Activated CD4-positive, alpha-beta memory T cell treated with anti-CD3 and anti-CD28 coated beads for 36 hours (primary cell): ENCODE results near the gene CACNA1C. TPM values are rescaled to one million over a fixed set of nuclear protein-coding genes. Genes with fewer than 3 reads are reported as not detected.

Experiments
- CTCF ChIA-PET: fragments of 350-600 bp; sonication (Branson Sonifier 250); formaldehyde crosslinking; loops from one replicate; lab custom pipeline; 2021; ENCODE audit warnings: antibody characterized with exemption, inconsistent platforms; lab: Charles Lee
- POLR2A ChIA-PET: fragments of 350-600 bp; sonication (Branson Sonifier 250); formaldehyde crosslinking; loops from one replicate; lab custom pipeline; 2021; ENCODE audit warnings: antibody characterized with exemption; lab: Charles Lee
- DNase-seq: peaks from one replicate; pipeline ENCODE4 v3.0.0-alpha.2; 2020
- H3K27ac Mint-ChIP-seq: one replicate; pipeline ENCODE4 v1.8.0; 2021; ENCODE audit warnings: mixed read lengths
- H3K27me3 Mint-ChIP-seq: one replicate; pipeline ENCODE4 v1.8.0; 2021; ENCODE audit warnings: mixed read lengths
- H3K36me3 Mint-ChIP-seq: one replicate; pipeline ENCODE4 v1.8.0; 2021; ENCODE audit warnings: mixed read lengths
- H3K4me1 Mint-ChIP-seq: one replicate; pipeline ENCODE4 v1.8.0; 2021; ENCODE audit warnings: low read depth, mixed read lengths
- H3K4me3 Mint-ChIP-seq: one replicate; pipeline ENCODE4 v1.8.0; 2021; ENCODE audit warnings: mild to moderate bottlenecking, mixed read lengths
- H3K9me3 Mint-ChIP-seq: one replicate; pipeline ENCODE4 v1.8.0; 2021; ENCODE audit warnings: mixed read lengths
- intact Hi-C: fragments of 100-400 bp; cut with micrococcal nuclease; formaldehyde crosslinking; loops from one replicate; pipeline ENCODE4 v1.15.1; 2023
- total RNA-seq, 2 experiments: library from RNA; stranded (reverse); gene quantifications; one replicate each; pipeline ENCODE4 v1.2.3, GENCODE V29; 2021

The CACNA1C gene
- total RNA-seq, 2 experiments from 2014 or later = 0.07 to 0.12 TPM

- POLR2A ChIA-PET = interaction anchor here (0.6 kb wide), 1 partner anchor 505 kb away, joined by 3 read pairs; no protein-coding TSS in a partner anchor
Measured at GRCh38 chr12:2284321-2284813, 231.6 kb downstream of the CACNA1C start.

GRCh38 chr12:2284857-2285256 is 232.1 kb downstream of the CACNA1C start:
- H3K9me3 Mint-ChIP-seq = peaks cover 4% of the 10 kb centered on the region
- H3K4me1 Mint-ChIP-seq = no peaks in the 10 kb centered on the region
- H3K27ac Mint-ChIP-seq = no peak overlapping the region
- intact Hi-C loops = no loop called here
- CTCF ChIA-PET = interaction anchor here (1.0 kb wide), 2 partner anchors 8 to 25 kb away, joined by 3 read pairs; no protein-coding TSS in a partner anchor
- POLR2A ChIA-PET = no interaction called here
- DNase-seq = peak; percentile 45
- H3K36me3 Mint-ChIP-seq = no peaks in the 10 kb centered on the region
- H3K27me3 Mint-ChIP-seq = peaks cover 14% of the 10 kb centered on the region
- no peak overlapping the region for H3K4me3 Mint-ChIP-seq

More at GRCh38 chr12:2284321-2284813, 231.6 kb downstream of the CACNA1C start:
- no peak for DNase-seq
- Mint-ChIP-seq H3K27me3 (peaks cover 11% of the 10 kb centered on the region), H3K4me3 (no peak overlapping the region), H3K4me1 (no peaks in the 10 kb centered on the region), H3K9me3 (peaks cover 6% of the 10 kb centered on the region), H3K36me3 (no peaks in the 10 kb centered on the region), H3K27ac (no peak overlapping the region)
- intact Hi-C loops = no loop called here
- CTCF ChIA-PET = interaction anchor here (0.6 to 1.1 kb wide), 5 partner anchors 8 to 1290 kb away, joined by 3 to 4 read pairs (median 3); no protein-coding TSS in a partner anchor

DNA sequence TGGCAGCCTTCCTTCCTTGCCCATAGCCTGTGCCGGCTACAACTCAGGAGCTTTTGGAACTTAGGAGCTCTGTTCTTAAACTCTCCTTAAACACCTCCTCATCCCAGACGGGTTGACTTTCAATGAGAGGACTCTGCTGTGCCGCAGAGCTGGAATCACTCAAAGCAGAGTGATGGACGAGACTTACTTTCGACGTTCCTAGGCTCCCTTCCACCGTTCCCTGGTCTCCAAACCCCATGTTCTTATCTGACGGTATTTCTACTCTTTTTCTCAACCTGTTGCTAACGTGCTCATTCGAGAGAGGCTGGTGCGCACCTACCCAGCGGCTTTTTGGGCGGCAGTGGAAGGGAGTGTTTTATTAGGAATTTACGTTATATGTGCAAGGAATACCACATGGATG is 232.7 kb downstream of the CACNA1C start:
- H3K27me3 Mint-ChIP-seq = peaks cover 16% of the 10 kb centered on the region
- POLR2A ChIA-PET = no interaction called here
- no peaks in the 10 kb centered on the region for H3K36me3 Mint-ChIP-seq
- no peaks in the 10 kb centered on the region for H3K4me1 Mint-ChIP-seq
- H3K9me3 Mint-ChIP-seq = peaks cover 3% of the 10 kb centered on the region
- CTCF ChIA-PET = interaction anchor here (1.0 kb wide), 1 partner anchor 24 kb away, joined by 3 read pairs; no protein-coding TSS in a partner anchor
- no peak for DNase-seq
- H3K27ac Mint-ChIP-seq = no peak overlapping the region
- intact Hi-C loops = no loop called here
- no peak overlapping the region for H3K4me3 Mint-ChIP-seq

DNA sequence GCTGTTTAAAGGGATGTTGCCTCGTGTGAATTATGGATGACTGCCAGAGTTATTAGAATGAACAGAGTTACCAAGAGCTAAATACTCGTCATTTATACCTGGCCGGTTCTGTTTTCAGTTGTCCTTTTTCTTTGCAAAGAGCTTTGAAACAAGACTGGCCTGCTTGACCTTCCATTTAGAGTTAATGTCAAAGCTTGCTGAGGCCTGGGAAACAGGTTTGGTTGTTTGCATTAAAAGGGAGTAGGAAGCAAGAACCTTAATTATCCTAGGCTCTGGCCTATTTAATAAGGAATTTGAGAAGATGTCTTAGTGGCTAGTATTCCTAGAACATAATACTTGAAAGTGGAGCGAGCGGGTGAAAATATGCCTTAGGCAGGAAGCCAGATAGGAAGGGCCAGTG is 233.3 kb downstream of the CACNA1C start:
- peaks cover 1% of the 10 kb centered on the region for H3K9me3 Mint-ChIP-seq
- no peak overlapping the region for H3K27ac Mint-ChIP-seq
- no peak overlapping the region for H3K4me3 Mint-ChIP-seq
- POLR2A ChIA-PET = no interaction called here
- intact Hi-C loops = no loop called here
- no peaks in the 10 kb centered on the region for H3K4me1 Mint-ChIP-seq
- peaks cover 16% of the 10 kb centered on the region for H3K27me3 Mint-ChIP-seq
- no peaks in the 10 kb centered on the region for H3K36me3 Mint-ChIP-seq
- no peak for DNase-seq
- CTCF ChIA-PET = no interaction called here

DNA sequence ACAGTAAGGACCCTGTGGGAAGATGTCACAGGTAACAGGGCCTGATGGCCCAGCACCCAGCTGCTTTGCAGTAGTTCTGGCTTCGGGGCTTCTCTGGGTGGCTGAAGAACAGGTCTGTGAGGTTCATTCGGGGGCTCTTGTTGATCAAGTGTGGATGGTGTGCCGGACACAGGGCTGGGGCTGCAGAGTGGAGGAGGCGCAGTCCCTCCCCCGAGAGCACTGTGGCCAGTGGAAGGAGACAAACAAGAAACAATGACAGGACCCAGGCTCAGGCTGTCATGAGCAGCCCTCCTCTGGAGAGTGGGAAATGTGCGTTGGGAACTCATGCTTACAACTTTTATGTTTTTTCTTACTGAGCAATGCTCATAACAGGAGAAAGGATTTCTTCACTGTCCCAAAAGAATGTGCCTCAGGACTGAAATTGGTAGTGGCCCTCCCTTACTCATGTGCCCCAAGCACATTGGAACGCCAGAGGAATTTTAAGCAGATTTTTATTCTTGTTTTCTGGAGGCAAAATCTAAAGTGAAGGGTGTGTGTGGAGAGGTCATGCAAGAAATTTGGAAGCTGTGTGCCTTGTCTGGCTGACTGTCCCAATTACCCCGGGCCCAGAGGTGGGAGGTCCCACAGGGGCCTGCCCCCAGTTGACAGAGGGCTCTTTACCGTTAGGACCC is 233.8 kb downstream of the CACNA1C start:
- no peak for DNase-seq
- Mint-ChIP-seq H3K27ac (no peak overlapping the region), H3K4me1 (no peaks in the 10 kb centered on the region), H3K36me3 (no peaks in the 10 kb centered on the region), H3K27me3 (peaks cover 16% of the 10 kb centered on the region), H3K4me3 (no peak overlapping the region), H3K9me3 (no peaks in the 10 kb centered on the region)
- ChIA-PET POLR2A (no interaction called here), CTCF (no interaction called here)
- intact Hi-C loops = no loop called here

- H3K4me1 Mint-ChIP-seq = no peaks in the 10 kb centered on the region
- H3K4me3 Mint-ChIP-seq = no peak overlapping the region
- no peaks in the 10 kb centered on the region for H3K36me3 Mint-ChIP-seq
- H3K9me3 Mint-ChIP-seq = no peaks in the 10 kb centered on the region
- ChIA-PET POLR2A (interaction anchor here (0.6 kb wide), 1 partner anchor 165 kb away, joined by 3 read pairs; no protein-coding TSS in a partner anchor), CTCF (no interaction called here)
- H3K27me3 Mint-ChIP-seq = peaks cover 16% of the 10 kb centered on the region
- no peak for DNase-seq
- intact Hi-C loops = no loop called here
- H3K27ac Mint-ChIP-seq = no peak overlapping the region
Measured at GRCh38 chr12:2287151-2287550, 234.4 kb downstream of the CACNA1C start.

DNA sequence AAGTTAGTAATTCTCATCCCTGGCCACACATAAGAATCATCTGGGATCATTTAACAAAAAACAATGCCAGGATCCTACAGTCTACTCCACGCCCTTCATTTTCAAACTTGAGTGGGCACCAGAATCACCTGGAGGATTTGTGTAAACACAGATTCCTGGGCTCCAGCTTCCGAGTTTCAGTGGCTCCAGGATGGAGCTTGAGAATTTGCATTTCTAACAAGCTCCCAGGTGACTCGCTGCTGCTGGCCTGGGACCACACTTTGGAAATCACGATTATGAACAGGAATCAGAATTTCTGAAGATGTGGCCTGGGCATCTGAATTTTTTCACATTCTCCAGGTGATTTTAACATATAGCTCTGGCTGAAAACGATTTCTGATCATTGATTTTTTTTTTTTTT is 234.8 kb downstream of the CACNA1C start:
- Mint-ChIP-seq H3K36me3 (no peaks in the 10 kb centered on the region), H3K27ac (no peak overlapping the region), H3K4me3 (no peak overlapping the region), H3K4me1 (no peaks in the 10 kb centered on the region), H3K27me3 (peaks cover 16% of the 10 kb centered on the region), H3K9me3 (no peaks in the 10 kb centered on the region)
- no peak for DNase-seq
- intact Hi-C loops = no loop called here
- ChIA-PET POLR2A (interaction anchor here (0.6 kb wide), 1 partner anchor 166 kb away, joined by 3 read pairs; no protein-coding TSS in a partner anchor), CTCF (no interaction called here)

- intact Hi-C loops = no loop called here
Measured at GRCh38 chr12:2288001-2288400, 235.2 kb downstream of the CACNA1C start.

DNA sequence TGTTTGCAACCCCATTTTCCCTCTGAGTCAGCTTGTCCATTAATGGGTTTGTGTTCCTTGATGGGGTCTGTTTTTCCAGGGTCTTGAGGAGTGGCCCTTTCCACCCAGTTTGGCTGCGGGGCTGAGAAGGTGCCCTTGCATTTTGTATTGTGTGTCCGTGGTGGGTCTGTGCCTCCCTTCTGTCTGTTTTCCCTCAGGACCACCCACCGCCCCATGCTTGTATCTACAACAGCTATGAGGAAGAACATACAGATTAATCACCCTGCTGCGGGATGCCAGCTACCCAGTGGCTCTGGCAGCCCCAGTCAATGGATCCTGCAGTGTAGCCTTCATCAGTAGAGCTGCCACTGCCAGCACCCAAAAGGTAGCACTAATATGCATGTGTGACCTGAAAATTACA is 235.7 kb downstream of the CACNA1C start:
- Mint-ChIP-seq H3K27me3 (peaks cover 11% of the 10 kb centered on the region), H3K4me1 (no peaks in the 10 kb centered on the region), H3K36me3 (no peaks in the 10 kb centered on the region), H3K27ac (no peak overlapping the region), H3K4me3 (no peak overlapping the region), H3K9me3 (no peaks in the 10 kb centered on the region)
- intact Hi-C loops = no loop called here
- ChIA-PET POLR2A (no interaction called here), CTCF (no interaction called here)
- no peak for DNase-seq

More at GRCh38 chr12:2288001-2288400, 235.2 kb downstream of the CACNA1C start:
- no peak for DNase-seq
- Mint-ChIP-seq H3K36me3 (no peaks in the 10 kb centered on the region), H3K27ac (no peak overlapping the region), H3K27me3 (peaks cover 15% of the 10 kb centered on the region), H3K4me3 (no peak overlapping the region), H3K9me3 (no peaks in the 10 kb centered on the region), H3K4me1 (no peaks in the 10 kb centered on the region)
- POLR2A ChIA-PET = interaction anchor here (0.6 kb wide), 1 partner anchor 166 kb away, joined by 3 read pairs; no protein-coding TSS in a partner anchor
- CTCF ChIA-PET = no interaction called here

GRCh38 chr12:2288875-2289274 is 236.1 kb downstream of the CACNA1C start:
- H3K4me3 Mint-ChIP-seq = no peak overlapping the region
- CTCF ChIA-PET = interaction anchor here (1.4 kb wide), 1 partner anchor 18 kb away, joined by 3 read pairs; no protein-coding TSS in a partner anchor
- intact Hi-C loops = no loop called here
- peaks cover 11% of the 10 kb centered on the region for H3K27me3 Mint-ChIP-seq
- no peak overlapping the region for H3K27ac Mint-ChIP-seq
- no peaks in the 10 kb centered on the region for H3K36me3 Mint-ChIP-seq
- H3K9me3 Mint-ChIP-seq = no peaks in the 10 kb centered on the region
- no peaks in the 10 kb centered on the region for H3K4me1 Mint-ChIP-seq
- DNase-seq = no peak
- POLR2A ChIA-PET = no interaction called here

GRCh38 chr12:2289525-2289924 is 236.7 kb downstream of the CACNA1C start:
- peaks cover 11% of the 10 kb centered on the region for H3K27me3 Mint-ChIP-seq
- ChIA-PET POLR2A (no interaction called here), CTCF (interaction anchor here (0.7 to 1.4 kb wide), 2 partner anchors 17 to 38 kb away, joined by 3 to 5 read pairs; no protein-coding TSS in a partner anchor)
- no peak for DNase-seq
- no peak overlapping the region for H3K4me3 Mint-ChIP-seq
- H3K9me3 Mint-ChIP-seq = no peaks in the 10 kb centered on the region
- H3K27ac Mint-ChIP-seq = no peak overlapping the region
- H3K36me3 Mint-ChIP-seq = no peaks in the 10 kb centered on the region
- no peaks in the 10 kb centered on the region for H3K4me1 Mint-ChIP-seq
- intact Hi-C loops = no loop called here

- H3K36me3 Mint-ChIP-seq = no peaks in the 10 kb centered on the region
- H3K4me1 Mint-ChIP-seq = peaks cover 4% of the 10 kb centered on the region
- POLR2A ChIA-PET = no interaction called here
- H3K9me3 Mint-ChIP-seq = no peaks in the 10 kb centered on the region
- H3K4me3 Mint-ChIP-seq = no peak overlapping the region
- intact Hi-C loops = loop anchor here (2.0 to 5.0 kb wide), 2 partner anchors 233 to 493 kb away; no protein-coding TSS in a partner anchor
- H3K27ac Mint-ChIP-seq = no peak overlapping the region
- DNase-seq = no peak
- CTCF ChIA-PET = interaction anchor here (0.7 to 2.0 kb wide), 5 partner anchors 10 to 293 kb away, joined by 3 to 7 read pairs (median 3); no protein-coding TSS in a partner anchor
- H3K27me3 Mint-ChIP-seq = peaks cover 11% of the 10 kb centered on the region
Measured at GRCh38 chr12:2290091-2290490, 237.3 kb downstream of the CACNA1C start.
